Keratinocyte (primary cell): ENCODE data around the gene IFI30.

Experiments
- CTCF ChIP-seq, 3 experiments: IDR thresholded peaks in 1 of 3; conservative IDR thresholded peaks in 1 of 3; optimal IDR thresholded peaks in 1 of 3; 2 replicates in 2 of 3; 3 replicates in 1 of 3; pipeline versions ENCODE3 to v1.5.1; 2011; ENCODE audit warnings: low read length in 3 of 3, mild to moderate bottlenecking in 3 of 3, moderate library complexity in 2 of 3, control low read depth in 1 of 3, inconsistent platforms in 1 of 3; ENCODE audit not compliant: insufficient read depth in 2 of 3; ENCODE audit errors: extremely low read depth in 1 of 3
- EZH2 ChIP-seq: IDR thresholded peaks from one replicate; pipeline ENCODE4 v1.6.1; 2012; ENCODE audit warnings: inconsistent platforms, mild to moderate bottlenecking, low read length, moderate library complexity

GRCh38 chr19:18156268-18156667 is 17.3 kb upstream of the IFI30 start:
- TF ChIP-seq CTCF (optimal IDR thresholded peaks at IDR 0.05 in 1 of 3, IDR thresholded peaks at IDR 0.05 in 1 of 3, conservative IDR thresholded peaks at IDR 0.05 in 1 of 3; ENCODE audit: extremely low read depth in 1 of 3, insufficient read depth in 2 of 3, low read length in 3 of 3) (no peak), EZH2 (no peak)
